Glutamatergic neuron (in vitro differentiated cells): ENCODE results near the gene C2. TPM values are rescaled to one million over a fixed set of nuclear protein-coding genes. Genes with fewer than 3 reads are reported as not detected.

ENCODE experiments used
- DNase-seq: peaks from one replicate; pipeline ENCODE4 v3.0.0; 2022
- H3K27ac Mint-ChIP-seq: one replicate; pipeline ENCODE4 v1.8.0; 2020; ENCODE audit warnings: mild to moderate bottlenecking, mixed read lengths, inconsistent platforms; ENCODE audit not compliant: unreplicated experiment
- H3K27me3 Mint-ChIP-seq: one replicate; pipeline ENCODE4 v1.8.0; 2020; ENCODE audit warnings: mild to moderate bottlenecking, moderate library complexity, mixed read lengths, inconsistent platforms; ENCODE audit not compliant: unreplicated experiment
- H3K36me3 Mint-ChIP-seq: one replicate; pipeline ENCODE4 v1.8.0; 2020; ENCODE audit warnings: mild to moderate bottlenecking, mixed read lengths, inconsistent platforms; ENCODE audit not compliant: unreplicated experiment
- H3K4me1 Mint-ChIP-seq: one replicate; pipeline ENCODE4 v1.8.0; 2020; ENCODE audit warnings: mild to moderate bottlenecking, low read depth, mixed read lengths, inconsistent platforms; ENCODE audit not compliant: unreplicated experiment
- H3K4me3 Mint-ChIP-seq: one replicate; pipeline ENCODE4 v1.8.0; 2020; ENCODE audit warnings: mild to moderate bottlenecking, mixed read lengths, inconsistent platforms; ENCODE audit not compliant: unreplicated experiment
- H3K9me3 Mint-ChIP-seq: one replicate; pipeline ENCODE4 v1.8.0; 2020; ENCODE audit warnings: mild to moderate bottlenecking, moderate library complexity, mixed read lengths, inconsistent platforms; ENCODE audit not compliant: unreplicated experiment
- CTCF ChIP-seq: fragments of 200-600 bp; sonication (generic); IDR thresholded peaks from one replicate; pipeline ENCODE4 v1.5.0; 2021; ENCODE audit not compliant: partially characterized antibody, unreplicated experiment
- total RNA-seq: library from RNA; stranded (reverse); fragmentation: NEBNext Ultra II Directional; extraction: Animal tissue kit (Norgen Biotek cat#: 25700); gene quantifications from one replicate; pipeline ENCODE4 v1.2.1, GENCODE V29; 2021; ENCODE audit not compliant: unreplicated experiment

The C2 gene
- total RNA-seq, 1 donor from 2014 or later: not detected

GRCh38 chr6:31897612-31898382, 29.7 kb upstream of the C2 start, which contains the start of gene EHMT2:
EHMT2 (minus strand) TSS chr6:31897698; CDS start chr6:31897677, 21 bp downstream.
- DNase-seq: peak; percentile 91
- Mint-ChIP-seq H3K4me1 (peaks cover 3% of the 10 kb centered on the region), H3K27me3 (peaks cover 9% of the 10 kb centered on the region), H3K27ac (peak within 1 kb of the TSS; percentile 81), H3K4me3 (peak within 1 kb of the TSS; percentile 98), H3K36me3 (no peaks in the 10 kb centered on the region), H3K9me3 (peaks cover 7% of the 10 kb centered on the region)
- no peak for TF ChIP-seq CTCF

- peaks cover 11% of the 10 kb centered on the region for H3K9me3 Mint-ChIP-seq
These were observed 29.0 kb upstream of the C2 start for GRCh38 chr6:31898383-31899011.

GRCh38 chr6:31899215-31899614, 28.3 kb upstream of the C2 start:
- peaks cover 11% of the 10 kb centered on the region for H3K9me3 Mint-ChIP-seq
- no peaks in the 10 kb centered on the region for H3K36me3 Mint-ChIP-seq
- no peak overlapping the region for H3K4me3 Mint-ChIP-seq
- no peak for TF ChIP-seq CTCF
- DNase-seq: no peak
- H3K4me1 Mint-ChIP-seq: peaks cover 3% of the 10 kb centered on the region
- H3K27me3 Mint-ChIP-seq: peaks cover 9% of the 10 kb centered on the region
- no peak overlapping the region for H3K27ac Mint-ChIP-seq

More at GRCh38 chr6:31898383-31899011, 29.0 kb upstream of the C2 start:
- no peak overlapping the region for H3K27ac Mint-ChIP-seq
- peaks cover 3% of the 10 kb centered on the region for H3K4me1 Mint-ChIP-seq
- H3K27me3 Mint-ChIP-seq: peaks cover 9% of the 10 kb centered on the region
- TF ChIP-seq CTCF: no peak
- H3K4me3 Mint-ChIP-seq: peak overlapping the region; percentile 98
- no peak for DNase-seq
- H3K36me3 Mint-ChIP-seq: no peaks in the 10 kb centered on the region

GRCh38 chr6:31899882-31900722, 27.4 kb upstream of the C2 start:
- no peak overlapping the region for H3K4me3 Mint-ChIP-seq
- H3K4me1 Mint-ChIP-seq: peaks cover 3% of the 10 kb centered on the region
- no peak for DNase-seq
- peaks cover 9% of the 10 kb centered on the region for H3K27me3 Mint-ChIP-seq
- H3K36me3 Mint-ChIP-seq: no peaks in the 10 kb centered on the region
- H3K27ac Mint-ChIP-seq: no peak overlapping the region
- peaks cover 11% of the 10 kb centered on the region for H3K9me3 Mint-ChIP-seq
- no peak for TF ChIP-seq CTCF
